ENCODE measurements around the gene AIDA. TPM values are rescaled to one million over a fixed set of nuclear protein-coding genes. Genes with fewer than 3 reads are reported as not detected.

Gene AIDA
- total RNA-seq, 2 experiments from 2014 or later: 9.0 to 24.1 TPM

DNA sequence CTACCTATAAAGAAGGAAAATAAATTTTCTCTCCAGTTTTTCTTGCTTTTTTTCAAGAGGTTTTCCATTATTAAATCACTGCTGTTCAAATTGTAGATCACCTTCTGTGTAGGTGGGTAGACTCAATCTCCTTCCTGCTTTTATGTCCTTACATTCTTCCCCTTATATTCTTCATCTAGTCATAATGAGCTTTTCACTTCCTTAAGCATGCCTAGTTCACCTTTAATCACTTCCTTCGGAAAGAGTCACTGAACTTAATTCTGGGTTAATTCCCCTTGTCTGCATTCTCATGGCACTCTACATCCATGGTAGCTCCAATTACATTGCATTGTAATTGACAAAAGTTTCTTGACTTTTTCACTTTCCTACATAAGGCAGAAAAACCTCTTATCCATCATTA is 18.6 kb upstream of the AIDA start:
- Histone ChIP-seq H3K4me1 (ENCODE audit: insufficient read depth, low read length, poor library complexity, severe bottlenecking) (peaks cover 35% of the 10 kb centered on the region), H3K79me2 (ENCODE audit: insufficient read depth, low read depth, low read length) (no peaks in the 10 kb centered on the region), H3K9me3 (ENCODE audit: low read length) (no peaks in the 10 kb centered on the region), H4K20me1 (ENCODE audit: insufficient read depth, low read length) (peaks cover 14% of the 10 kb centered on the region), H3K9me2 (ENCODE audit: insufficient read depth, low read length) (no peaks in the 10 kb centered on the region), H3K4me2 (ENCODE audit: low read length) (no peak overlapping the region), H3K36me3 (ENCODE audit: insufficient read depth, low read length) (peaks cover 83% of the 10 kb centered on the region), H3K4me3 (ENCODE audit: low read depth, low read length, poor library complexity, severe bottlenecking) (no peak overlapping the region), H2AFZ (ENCODE audit: low read length) (no peak overlapping the region), H3K27ac (ENCODE audit: low read depth, low read length, poor library complexity, severe bottlenecking) (no peak overlapping the region)
- intact Hi-C loops (cut with micrococcal nuclease; ENCODE audit: unreplicated experiment): no loop called here
- ChIA-PET POLR2A (interaction anchor here (0.6 to 2.7 kb wide), 5 partner anchors 10 to 398 kb away, joined by 3 to 14 read pairs (median 3); no protein-coding TSS in a partner anchor), CTCF (ENCODE audit: unreplicated experiment) (no interaction called here)
- no peak for DNase-seq (ENCODE audit: low spot score)
- no TSS peak for BruUV-seq (replicated peaks)
- no peak for TF ChIP-seq EZH2phosphoT487 (IDR thresholded peaks at IDR 0.05; ENCODE audit: borderline replicate concordance, low read depth, low read length)
- TF ChIP-seq, protein P1, sequence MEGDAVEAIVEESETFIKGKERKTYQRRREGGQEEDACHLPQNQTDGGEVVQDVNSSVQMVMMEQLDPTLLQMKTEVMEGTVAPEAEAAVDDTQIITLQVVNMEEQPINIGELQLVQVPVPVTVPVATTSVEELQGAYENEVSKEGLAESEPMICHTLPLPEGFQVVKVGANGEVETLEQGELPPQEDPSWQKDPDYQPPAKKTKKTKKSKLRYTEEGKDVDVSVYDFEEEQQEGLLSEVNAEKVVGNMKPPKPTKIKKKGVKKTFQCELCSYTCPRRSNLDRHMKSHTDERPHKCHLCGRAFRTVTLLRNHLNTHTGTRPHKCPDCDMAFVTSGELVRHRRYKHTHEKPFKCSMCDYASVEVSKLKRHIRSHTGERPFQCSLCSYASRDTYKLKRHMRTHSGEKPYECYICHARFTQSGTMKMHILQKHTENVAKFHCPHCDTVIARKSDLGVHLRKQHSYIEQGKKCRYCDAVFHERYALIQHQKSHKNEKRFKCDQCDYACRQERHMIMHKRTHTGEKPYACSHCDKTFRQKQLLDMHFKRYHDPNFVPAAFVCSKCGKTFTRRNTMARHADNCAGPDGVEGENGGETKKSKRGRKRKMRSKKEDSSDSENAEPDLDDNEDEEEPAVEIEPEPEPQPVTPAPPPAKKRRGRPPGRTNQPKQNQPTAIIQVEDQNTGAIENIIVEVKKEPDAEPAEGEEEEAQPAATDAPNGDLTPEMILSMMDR (conservative IDR thresholded peaks at IDR 0.05; ENCODE audit: low read length): no peak

GRCh38 chr1:222728746-222729145 is 16.5 kb upstream of the AIDA start:
- no peaks in the 10 kb centered on the region for H3K9me3 ChIP-seq (ENCODE audit: low read length)
- H3K4me2 ChIP-seq (ENCODE audit: low read length): no peak overlapping the region
- CTCF ChIA-PET (ENCODE audit: unreplicated experiment): no interaction called here
- H3K79me2 ChIP-seq (ENCODE audit: insufficient read depth, low read depth, low read length): no peaks in the 10 kb centered on the region
- no peak overlapping the region for H3K4me3 ChIP-seq (ENCODE audit: low read depth, low read length, poor library complexity, severe bottlenecking)
- H3K4me1 ChIP-seq (ENCODE audit: insufficient read depth, low read length, poor library complexity, severe bottlenecking): peaks cover 32% of the 10 kb centered on the region
- no peaks in the 10 kb centered on the region for H3K9me2 ChIP-seq (ENCODE audit: insufficient read depth, low read length)
- no peak for DNase-seq (ENCODE audit: low spot score)
- no TSS peak for BruUV-seq (replicated peaks)
- TF ChIP-seq, protein P1 (conservative IDR thresholded peaks at IDR 0.05; ENCODE audit: low read length): no peak
- TF ChIP-seq EZH2phosphoT487 (IDR thresholded peaks at IDR 0.05; ENCODE audit: borderline replicate concordance, low read depth, low read length): no peak
- H4K20me1 ChIP-seq (ENCODE audit: insufficient read depth, low read length): peaks cover 14% of the 10 kb centered on the region
- POLR2A ChIA-PET: interaction anchor here (1.0 kb wide), 1 partner anchor 15 kb away, joined by 7 read pairs; no protein-coding TSS in a partner anchor
- H3K27ac ChIP-seq (ENCODE audit: low read depth, low read length, poor library complexity, severe bottlenecking): no peak overlapping the region
- peaks cover 82% of the 10 kb centered on the region for H3K36me3 ChIP-seq (ENCODE audit: insufficient read depth, low read length)
- H2AFZ ChIP-seq (ENCODE audit: low read length): no peak overlapping the region
- intact Hi-C loops (cut with micrococcal nuclease; ENCODE audit: unreplicated experiment): no loop called here

DNA sequence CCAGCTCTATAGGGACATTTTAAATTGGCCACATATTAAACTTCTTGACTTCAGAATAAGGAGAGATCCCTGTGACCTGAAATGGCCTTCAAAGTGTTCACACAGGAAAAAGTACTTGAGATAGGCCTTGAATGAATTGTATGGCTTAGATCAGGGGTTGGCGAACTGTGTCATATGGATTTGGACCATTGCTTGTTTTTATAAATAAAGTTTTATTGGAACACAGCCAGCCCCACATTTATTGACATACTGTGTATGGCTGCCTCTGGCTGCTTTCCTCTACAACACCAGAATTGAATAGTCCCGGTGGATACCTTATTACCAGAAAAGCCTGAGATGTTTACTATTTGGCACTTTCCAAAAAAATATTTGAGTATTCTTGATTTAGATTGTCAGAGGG is 4.1 kb upstream of the AIDA start:
- Histone ChIP-seq H3K4me3 (ENCODE audit: low read depth, low read length, poor library complexity, severe bottlenecking) (no peak overlapping the region), H3K36me3 (ENCODE audit: insufficient read depth, low read length) (peaks cover 53% of the 10 kb centered on the region), H3K4me2 (ENCODE audit: low read length) (no peak overlapping the region), H2AFZ (ENCODE audit: low read length) (no peak overlapping the region), H3K27ac (ENCODE audit: low read depth, low read length, poor library complexity, severe bottlenecking) (no peak overlapping the region), H3K4me1 (ENCODE audit: insufficient read depth, low read length, poor library complexity, severe bottlenecking) (peaks cover 4% of the 10 kb centered on the region), H3K9me3 (ENCODE audit: low read length) (no peaks in the 10 kb centered on the region), H3K9me2 (ENCODE audit: insufficient read depth, low read length) (no peaks in the 10 kb centered on the region), H3K79me2 (ENCODE audit: insufficient read depth, low read depth, low read length) (peaks cover 16% of the 10 kb centered on the region; the same call in 1 of the 2 replicates), H4K20me1 (ENCODE audit: insufficient read depth, low read length) (no peaks in the 10 kb centered on the region)
- ChIA-PET CTCF (ENCODE audit: unreplicated experiment) (no interaction called here), POLR2A (interaction anchor here (2.8 kb wide), 1 partner anchor 16 kb away, joined by 9 read pairs; no protein-coding TSS in a partner anchor)
- DNase-seq (ENCODE audit: low spot score): no peak
- BruUV-seq (replicated peaks): no TSS peak
- no peak for TF ChIP-seq EZH2phosphoT487 (IDR thresholded peaks at IDR 0.05; ENCODE audit: borderline replicate concordance, low read depth, low read length)
- TF ChIP-seq, protein P1 (conservative IDR thresholded peaks at IDR 0.05; ENCODE audit: low read length): no peak
- intact Hi-C loops (cut with micrococcal nuclease; ENCODE audit: unreplicated experiment): loop anchor here (10.0 kb wide), 1 partner anchor 252 kb away; no protein-coding TSS in a partner anchor
